Loucy (cell line): Measurements from ENCODE around the gene SMIM10L2A.

Experiments used
- H2AFZ ChIP-seq: fragments of 200-600 bp; sonication (generic); 2 replicates; pipeline ENCODE4 v1.6.0; 2016; ENCODE audit warnings: antibody characterized with exemption, mild to moderate bottlenecking, low read length, moderate library complexity
- H3F3A ChIP-seq: fragments of 200-600 bp; 2 replicates; pipeline ENCODE4 v1.6.0; 2016; ENCODE audit warnings: antibody characterized with exemption, low read depth, mild to moderate bottlenecking
- H3K27me3 ChIP-seq: fragments of 200-600 bp; sonication (generic); 2 replicates; pipeline ENCODE4 v1.6.1; 2014; ENCODE audit warnings: low read length, mild to moderate bottlenecking; ENCODE audit not compliant: insufficient read depth, poor library complexity, severe bottlenecking
- H3K36me3 ChIP-seq: fragments of 200-600 bp; sonication (generic); 2 replicates; pipeline ENCODE4 v1.6.1; 2016; ENCODE audit warnings: low read length; ENCODE audit not compliant: insufficient read depth
- H3K4me1 ChIP-seq: fragments of 200-600 bp; sonication (generic); 2 replicates; pipeline ENCODE4 v1.5.1; 2014; ENCODE audit warnings: low read length, mild to moderate bottlenecking; ENCODE audit not compliant: insufficient read depth, poor library complexity, severe bottlenecking
- H3K4me2 ChIP-seq: fragments of 200-600 bp; sonication (generic); 2 replicates; pipeline ENCODE4 v1.6.0; 2014; ENCODE audit warnings: antibody characterized with exemption, low read length, low read depth, mild to moderate bottlenecking; ENCODE audit not compliant: poor library complexity, severe bottlenecking
- H3K4me3 ChIP-seq: fragments of 200-600 bp; sonication (generic); 2 replicates; pipeline ENCODE4 v1.5.1; 2014; ENCODE audit warnings: low read length, mild to moderate bottlenecking, mixed read lengths; ENCODE audit not compliant: poor library complexity, severe bottlenecking
- H3K79me2 ChIP-seq: fragments of 200-600 bp; sonication (generic); 2 replicates; pipeline ENCODE4 v1.6.1; 2014; ENCODE audit warnings: low read length; ENCODE audit not compliant: insufficient read depth
- H3K9ac ChIP-seq: fragments of 200-600 bp; sonication (generic); 2 replicates; pipeline ENCODE4 v1.6.0; 2014; ENCODE audit warnings: mild to moderate bottlenecking, low read depth, low read length, moderate library complexity; ENCODE audit not compliant: poor library complexity, severe bottlenecking
- H3K9me2 ChIP-seq: fragments of 200-600 bp; sonication (generic); replicated peaks from 2 replicates; pipeline ENCODE4 v1.6.1; 2016; ENCODE audit warnings: low read depth, low read length, mixed read lengths
- H3K9me3 ChIP-seq: fragments of 200-600 bp; sonication (generic); 2 replicates; pipeline ENCODE4 v1.6.1; 2014; ENCODE audit warnings: mild to moderate bottlenecking, antibody characterized with exemption, low read length, low read depth; ENCODE audit not compliant: insufficient read depth
- H4K20me1 ChIP-seq: fragments of 200-600 bp; sonication (generic); 2 replicates; pipeline ENCODE4 v1.6.0; 2014; ENCODE audit warnings: antibody characterized with exemption, low read length, mild to moderate bottlenecking; ENCODE audit not compliant: insufficient read depth, poor library complexity, severe bottlenecking
- EZH2phosphoT487 ChIP-seq: fragments of 200-600 bp; IDR thresholded peaks from 2 replicates; pipeline ENCODE4 v1.6.1; 2018; ENCODE audit warnings: antibody characterized with exemption, mild to moderate bottlenecking, moderate library complexity, borderline replicate concordance
- TF ChIP-seq, protein P1 (sequence below): fragments of 200-600 bp; sonication (generic); conservative IDR thresholded peaks from 2 replicates; pipeline ENCODE4 v1.5.1; 2014; ENCODE audit warnings: mild to moderate bottlenecking, antibody characterized with exemption, low read length

SMIM10L2A gene

GRCh38 chrX:135393051-135393450 lies 28.7 kb upstream of the SMIM10L2A start:
- no peaks in the 10 kb centered on the region for H3K79me2 ChIP-seq
- no peaks in the 10 kb centered on the region for H3K9me3 ChIP-seq
- H3K9me2 ChIP-seq: no peaks in the 10 kb centered on the region
- H3K27me3 ChIP-seq: peaks cover 36% of the 10 kb centered on the region
- no peak for TF ChIP-seq EZH2phosphoT487
- TF ChIP-seq, protein P1, sequence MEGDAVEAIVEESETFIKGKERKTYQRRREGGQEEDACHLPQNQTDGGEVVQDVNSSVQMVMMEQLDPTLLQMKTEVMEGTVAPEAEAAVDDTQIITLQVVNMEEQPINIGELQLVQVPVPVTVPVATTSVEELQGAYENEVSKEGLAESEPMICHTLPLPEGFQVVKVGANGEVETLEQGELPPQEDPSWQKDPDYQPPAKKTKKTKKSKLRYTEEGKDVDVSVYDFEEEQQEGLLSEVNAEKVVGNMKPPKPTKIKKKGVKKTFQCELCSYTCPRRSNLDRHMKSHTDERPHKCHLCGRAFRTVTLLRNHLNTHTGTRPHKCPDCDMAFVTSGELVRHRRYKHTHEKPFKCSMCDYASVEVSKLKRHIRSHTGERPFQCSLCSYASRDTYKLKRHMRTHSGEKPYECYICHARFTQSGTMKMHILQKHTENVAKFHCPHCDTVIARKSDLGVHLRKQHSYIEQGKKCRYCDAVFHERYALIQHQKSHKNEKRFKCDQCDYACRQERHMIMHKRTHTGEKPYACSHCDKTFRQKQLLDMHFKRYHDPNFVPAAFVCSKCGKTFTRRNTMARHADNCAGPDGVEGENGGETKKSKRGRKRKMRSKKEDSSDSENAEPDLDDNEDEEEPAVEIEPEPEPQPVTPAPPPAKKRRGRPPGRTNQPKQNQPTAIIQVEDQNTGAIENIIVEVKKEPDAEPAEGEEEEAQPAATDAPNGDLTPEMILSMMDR: no peak
- H3K9ac ChIP-seq: no peak overlapping the region
- H2AFZ ChIP-seq: no peak overlapping the region
- H3K4me2 ChIP-seq: no peak overlapping the region
- H3K4me1 ChIP-seq: no peaks in the 10 kb centered on the region
- H3F3A ChIP-seq: no peaks in the 10 kb centered on the region
- H3K36me3 ChIP-seq: no peaks in the 10 kb centered on the region
- H4K20me1 ChIP-seq: no peaks in the 10 kb centered on the region
- H3K4me3 ChIP-seq: no peak overlapping the region

- Histone ChIP-seq H3K9me2 (no peaks in the 10 kb centered on the region), H3K27me3 (peaks cover 17% of the 10 kb centered on the region), H3K36me3 (no peaks in the 10 kb centered on the region), H3K4me3 (no peak overlapping the region), H2AFZ (no peak overlapping the region), H3K4me2 (no peak overlapping the region), H3F3A (no peaks in the 10 kb centered on the region), H3K9me3 (no peaks in the 10 kb centered on the region), H3K79me2 (no peaks in the 10 kb centered on the region), H3K9ac (no peak overlapping the region), H4K20me1 (no peaks in the 10 kb centered on the region), H3K4me1 (no peaks in the 10 kb centered on the region)
- no peak for TF ChIP-seq EZH2phosphoT487
- TF ChIP-seq, protein P1: no peak
Observed at GRCh38 chrX:135395064-135395463, 26.7 kb upstream of the SMIM10L2A start.

DNA sequence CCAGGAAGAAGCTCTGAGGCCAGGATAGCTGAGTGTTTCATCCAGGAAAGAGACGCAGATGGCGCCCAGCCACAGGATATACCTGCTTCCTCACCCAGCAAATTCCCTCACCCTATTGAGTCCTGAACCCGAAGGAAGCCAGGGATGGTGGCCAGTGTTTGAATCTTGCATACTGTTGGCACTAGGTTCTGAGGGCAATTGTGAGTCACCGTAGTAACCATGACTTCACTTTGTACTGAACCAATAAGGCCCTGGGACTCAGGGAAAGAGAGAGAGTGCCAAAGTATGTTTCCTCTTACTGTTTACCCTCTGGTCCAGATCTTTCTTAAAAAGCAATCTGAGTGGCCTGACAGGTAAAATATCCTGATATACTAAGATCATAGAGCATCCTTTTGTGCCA lies 25.6 kb upstream of the SMIM10L2A start:
- Histone ChIP-seq H3K27me3 (peaks cover 7% of the 10 kb centered on the region), H2AFZ (no peak overlapping the region), H3K36me3 (no peaks in the 10 kb centered on the region), H3F3A (no peaks in the 10 kb centered on the region), H3K9ac (no peak overlapping the region), H3K9me3 (no peaks in the 10 kb centered on the region), H3K79me2 (no peaks in the 10 kb centered on the region), H3K9me2 (no peaks in the 10 kb centered on the region), H3K4me2 (no peak overlapping the region), H3K4me1 (no peaks in the 10 kb centered on the region), H4K20me1 (no peaks in the 10 kb centered on the region), H3K4me3 (no peak overlapping the region)
- TF ChIP-seq, protein P1: no peak
- TF ChIP-seq EZH2phosphoT487: no peak
